Esophagus muscularis mucosa (tissue), 4 donors: Measurements from ENCODE around the gene DNAJC16. TPM values are rescaled to one million over a fixed set of nuclear protein-coding genes. Genes with fewer than 3 reads are reported as not detected.

Experiments
- DNase-seq: peaks from one replicate; pipeline ENCODE4 v3.0.0-alpha.2; 2017; ENCODE audit errors: extremely low spot score
- H3K27ac ChIP-seq, 4 donors: fragments of 200-600 bp; sonication (generic); replicated peaks in 1 of 4; 1 replicate in 3 of 4; 2 replicates in 1 of 4; pipeline ENCODE4 v1.5.1; 2016 to 2019; ENCODE audit warnings: mild to moderate bottlenecking in 1 of 4
- H3K27me3 ChIP-seq, 4 donors: fragments of 200-600 bp; sonication (generic); one replicate each; pipeline versions ENCODE4 v1.5.1 to v1.6.0; 2016 to 2019
- H3K36me3 ChIP-seq, 4 donors: fragments of 200-600 bp; sonication (generic); one replicate each; pipeline ENCODE4 v1.5.1; 2016 to 2019
- H3K4me1 ChIP-seq, 4 donors: fragments of 200-600 bp; sonication (generic); one replicate each; pipeline ENCODE4 v1.5.1; 2016 to 2019
- H3K4me3 ChIP-seq, 4 donors: fragments of 200-600 bp; sonication (generic); 1 replicate in 2 of 4; 2 replicates in 2 of 4; pipeline ENCODE4 v1.5.1; 2016 to 2019; ENCODE audit warnings: mild to moderate bottlenecking in 4 of 4, moderate library complexity in 1 of 4
- H3K9me3 ChIP-seq, 4 donors: fragments of 200-600 bp; sonication (generic); 1 replicate in 3 of 4; 2 replicates in 1 of 4; pipeline ENCODE4 v1.5.1; 2016 to 2019
- CTCF ChIP-seq, 3 experiments: fragments of 200-600 bp in 2 of 3; fragments of 450-650 bp in 1 of 3; sonication (generic) in 2 of 3; IDR thresholded peaks; one replicate each; pipeline ENCODE4 v1.5.1; 2017 to 2019; ENCODE audit warnings: antibody characterized with exemption in 3 of 3, mild to moderate bottlenecking in 2 of 3, moderate library complexity in 1 of 3
- EP300 ChIP-seq: sonication (generic); formaldehyde crosslinking; IDR thresholded peaks from one replicate; pipeline ENCODE4 v1.6.1; 2017; ENCODE audit warnings: antibody characterized with exemption
- POLR2A ChIP-seq: fragments of 450-650 bp; IDR thresholded peaks from one replicate; pipeline ENCODE4 v1.6.1; 2017; ENCODE audit warnings: antibody characterized with exemption, moderate library complexity, mild to moderate bottlenecking, low read depth
- POLR2AphosphoS5 ChIP-seq, 2 donors: sonication (generic); formaldehyde crosslinking; IDR thresholded peaks; one replicate each; pipeline ENCODE4 v1.6.1; 2017; ENCODE audit warnings: antibody characterized with exemption in 2 of 2
- WGBS: methylation state at CpG from one replicate; pipeline ENCODE4 v1.1.5; 2018; 5-methylcytosine and 5-hydroxymethylcytosine counted together
- intact Hi-C: fragments of 100-400 bp; cut with DNase I; formaldehyde crosslinking; loops from one replicate; pipeline ENCODE4 v1.15.1; 2023
- total RNA-seq, 4 donors: library from RNA; depleted of rRNA; stranded (reverse); fragments of >200 nt; gene quantifications; one replicate each; pipeline versions ENCODE4 v1.1.0 to v1.2.1, GENCODE V29; 2016

Gene DNAJC16
- total RNA-seq, 4 donors from 2014 or later: 12.0 to 13.0 (median 12.4) TPM

- no peaks in the 10 kb centered on the region for H3K4me1 ChIP-seq
- TF ChIP-seq POLR2AphosphoS5 (IDR thresholded peaks at IDR 0.05) (no peak), CTCF (IDR thresholded peaks at IDR 0.05) (no peak), EP300 (no peak), POLR2A (no peak)
- no peaks in the 10 kb centered on the region for H3K27me3 ChIP-seq
- WGBS: 96% methylated on average over 7 of the region's 7 CpGs
- no peak overlapping the region for H3K4me3 ChIP-seq
- no peaks in the 10 kb centered on the region for H3K9me3 ChIP-seq
- H3K27ac ChIP-seq: no peak overlapping the region
- intact Hi-C loops: no loop called here
- peaks cover 57 to 97% (median 88%) of the 10 kb centered on the region in 4 donors for H3K36me3 ChIP-seq
- no peak for DNase-seq
Observed at GRCh38 chr1:15542388-15543250, 16.0 kb downstream of the DNAJC16 start.

GRCh38 chr1:15543251-15543588 is 16.6 kb downstream of the DNAJC16 start:
- TF ChIP-seq POLR2A: no peak
- Histone ChIP-seq H3K9me3 (no peaks in the 10 kb centered on the region), H3K27ac (no peak overlapping the region), H3K27me3 (no peaks in the 10 kb centered on the region), H3K4me3 (no peak overlapping the region), H3K36me3 (peaks cover 61 to 97% (median 88%) of the 10 kb centered on the region in 4 donors), H3K4me1 (no peaks in the 10 kb centered on the region)
- WGBS: 99% methylated on average over 5 of the region's 5 CpGs
- intact Hi-C loops: no loop called here
- no peak for DNase-seq

- WGBS: 93% methylated on average over 12 of the region's 12 CpGs
- Histone ChIP-seq H3K36me3 (peaks cover 62 to 97% (median 86%) of the 10 kb centered on the region in 4 donors), H3K4me3 (no peak overlapping the region), H3K4me1 (no peaks in the 10 kb centered on the region), H3K27ac (no peak overlapping the region), H3K27me3 (no peaks in the 10 kb centered on the region), H3K9me3 (no peaks in the 10 kb centered on the region)
- no peak for TF ChIP-seq POLR2A
- no peak for TF ChIP-seq EP300
- no peak for TF ChIP-seq POLR2AphosphoS5 (IDR thresholded peaks at IDR 0.05)
- no peak for TF ChIP-seq CTCF (IDR thresholded peaks at IDR 0.05)
- intact Hi-C loops: no loop called here
- DNase-seq: no peak
Observed at GRCh38 chr1:15543589-15544568, 17.2 kb downstream of the DNAJC16 start.

- Histone ChIP-seq H3K4me3 (no peak overlapping the region), H3K9me3 (no peaks in the 10 kb centered on the region), H3K36me3 (peaks cover 47 to 97% (median 74%) of the 10 kb centered on the region in 4 donors), H3K4me1 (no peaks in the 10 kb centered on the region), H3K27ac (no peak overlapping the region), H3K27me3 (no peaks in the 10 kb centered on the region)
- TF ChIP-seq POLR2AphosphoS5 (IDR thresholded peaks at IDR 0.05) (no peak), CTCF (IDR thresholded peaks at IDR 0.05) (no peak), EP300 (no peak), POLR2A (no peak)
- intact Hi-C loops: no loop called here
- 78% methylated on average over 2 of the region's 2 CpGs for WGBS
- no peak for DNase-seq
Observed at GRCh38 chr1:15546641-15547040, 20.0 kb downstream of the DNAJC16 start.

- intact Hi-C loops: no loop called here
- H3K36me3 ChIP-seq: peaks cover 27 to 86% (median 45%) of the 10 kb centered on the region in 4 donors
Observed at GRCh38 chr1:15550573-15550972, 23.9 kb downstream of the DNAJC16 start.

More at GRCh38 chr1:15550573-15550972, 23.9 kb downstream of the DNAJC16 start:
- Histone ChIP-seq H3K4me3 (no peak overlapping the region), H3K27me3 (no peaks in the 10 kb centered on the region), H3K27ac (no peak overlapping the region), H3K9me3 (no peaks in the 10 kb centered on the region), H3K4me1 (no peaks in the 10 kb centered on the region)
- WGBS: 83% methylated on average over 6 of the region's 6 CpGs
- TF ChIP-seq POLR2A: no peak
- no peak for DNase-seq
